ENCODE results near the gene RPAP2. TPM values are rescaled to one million over a fixed set of nuclear protein-coding genes. Genes with fewer than 3 reads are reported as not detected.
A peak's percentile ranks its signal among the peaks of the same experiment; 100 is the strongest.

Gene RPAP2
- polyA plus RNA-seq, 2 of the 4 experiments (the other 2 are of a cell fraction) = 5.8 to 18.5 TPM

DNA sequence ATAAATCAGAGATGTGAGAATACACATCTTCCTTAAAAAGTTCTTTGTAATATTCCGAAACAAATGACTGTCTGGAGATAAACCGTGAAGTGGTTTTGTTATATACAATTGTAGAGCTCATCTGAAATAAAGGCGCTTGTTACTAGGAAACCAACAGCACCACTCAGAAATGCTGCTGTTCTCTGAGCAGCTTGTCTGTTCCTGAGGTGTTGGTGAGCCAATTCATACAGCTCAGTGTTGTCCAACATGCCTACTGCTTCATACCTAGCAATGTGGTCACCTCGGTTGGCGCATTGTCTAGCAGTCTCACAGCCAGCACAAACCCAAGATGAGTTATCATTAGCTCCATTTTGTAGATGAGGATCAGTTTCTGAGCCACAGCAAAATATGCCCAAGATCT lies 143.5 kb downstream of the RPAP2 start:
- ChIA-PET POLR2A (no interaction called here), CTCF (interaction anchor here (1.3 to 1.5 kb wide), 3 partner anchors 25 to 40 kb away, joined by 3 to 4 read pairs (median 3); no protein-coding TSS in a partner anchor)
- peak overlapping the region; percentile 39; the same call in 2 of the 3 replicates for H3K4me3 ChIP-seq

DNA sequence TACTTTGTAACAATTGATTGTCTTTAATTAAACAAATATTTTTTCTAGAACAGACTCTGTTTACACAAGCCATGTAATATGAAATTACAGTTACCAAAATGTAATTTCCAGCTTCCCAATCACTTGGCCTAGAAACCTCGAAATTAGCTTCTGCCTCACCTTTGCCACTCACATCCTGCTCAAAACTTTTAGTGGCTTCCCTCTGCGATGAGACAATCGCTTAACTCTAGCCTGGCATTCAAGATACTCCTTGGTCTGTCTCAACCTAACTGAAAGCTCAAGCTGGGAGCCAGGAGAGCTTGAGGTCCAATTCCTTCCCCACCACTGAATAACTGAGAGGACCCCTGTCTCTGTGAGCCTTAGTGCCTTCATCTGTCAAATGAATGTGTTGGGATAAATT lies 145.0 kb downstream of the RPAP2 start:
- 75% methylated on average over 3 of the region's 3 CpGs for WGBS (ENCODE audit: missing lambda C conversion rate)
- Histone ChIP-seq H3K4me3 (no peak overlapping the region), H3K27ac (no peak overlapping the region), H3K4me2 (no peak overlapping the region), H3K9me3 (no peaks in the 10 kb centered on the region), H3K4me1 (peaks cover 2% of the 10 kb centered on the region; the same call in 1 of the 3 replicates)
- TF ChIP-seq MAZ (IDR thresholded peaks at IDR 0.05; ENCODE audit: borderline replicate concordance, low read depth, low read length) (no peak), HOXA7 (CRISPR knock-in tag; IDR thresholded peaks at IDR 0.05) (no peak), NFE2L2 (conservative IDR thresholded peaks at IDR 0.05; ENCODE audit: low read length) (no peak), PHF8 (IDR thresholded peaks at IDR 0.05; ENCODE audit: borderline replicate concordance, low read depth) (no peak), MAFK (IDR thresholded peaks at IDR 0.05; ENCODE audit: partially characterized antibody) (no peak), RCOR1 (IDR thresholded peaks at IDR 0.05; ENCODE audit: low read depth, low read length) (no peak), JUN (IDR thresholded peaks at IDR 0.05) (no peak)
- TF ChIP-seq, protein P1, sequence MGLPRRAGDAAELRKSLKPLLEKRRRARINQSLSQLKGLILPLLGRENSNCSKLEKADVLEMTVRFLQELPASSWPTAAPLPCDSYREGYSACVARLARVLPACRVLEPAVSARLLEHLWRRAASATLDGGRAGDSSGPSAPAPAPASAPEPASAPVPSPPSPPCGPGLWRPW (IDR thresholded peaks at IDR 0.05) = no peak
- TF ChIP-seq, protein P2, sequence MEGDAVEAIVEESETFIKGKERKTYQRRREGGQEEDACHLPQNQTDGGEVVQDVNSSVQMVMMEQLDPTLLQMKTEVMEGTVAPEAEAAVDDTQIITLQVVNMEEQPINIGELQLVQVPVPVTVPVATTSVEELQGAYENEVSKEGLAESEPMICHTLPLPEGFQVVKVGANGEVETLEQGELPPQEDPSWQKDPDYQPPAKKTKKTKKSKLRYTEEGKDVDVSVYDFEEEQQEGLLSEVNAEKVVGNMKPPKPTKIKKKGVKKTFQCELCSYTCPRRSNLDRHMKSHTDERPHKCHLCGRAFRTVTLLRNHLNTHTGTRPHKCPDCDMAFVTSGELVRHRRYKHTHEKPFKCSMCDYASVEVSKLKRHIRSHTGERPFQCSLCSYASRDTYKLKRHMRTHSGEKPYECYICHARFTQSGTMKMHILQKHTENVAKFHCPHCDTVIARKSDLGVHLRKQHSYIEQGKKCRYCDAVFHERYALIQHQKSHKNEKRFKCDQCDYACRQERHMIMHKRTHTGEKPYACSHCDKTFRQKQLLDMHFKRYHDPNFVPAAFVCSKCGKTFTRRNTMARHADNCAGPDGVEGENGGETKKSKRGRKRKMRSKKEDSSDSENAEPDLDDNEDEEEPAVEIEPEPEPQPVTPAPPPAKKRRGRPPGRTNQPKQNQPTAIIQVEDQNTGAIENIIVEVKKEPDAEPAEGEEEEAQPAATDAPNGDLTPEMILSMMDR (IDR thresholded peaks at IDR 0.05) = no peak
- TF ChIP-seq, protein P3, sequence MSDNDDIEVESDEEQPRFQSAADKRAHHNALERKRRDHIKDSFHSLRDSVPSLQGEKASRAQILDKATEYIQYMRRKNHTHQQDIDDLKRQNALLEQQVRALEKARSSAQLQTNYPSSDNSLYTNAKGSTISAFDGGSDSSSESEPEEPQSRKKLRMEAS (IDR thresholded peaks at IDR 0.05) = no peak
- ChIA-PET CTCF (no interaction called here), POLR2A (interaction anchor here (0.6 kb wide), 1 partner anchor 56 kb away, joined by 3 read pairs; no protein-coding TSS in a partner anchor)
- ATAC-seq = no peak
- DNase-seq (ENCODE audit: low read depth in 1 of 2, low spot score in 1 of 2) = no peak
- FAIRE-seq = no peak

More for the DNA sequence above, 143.5 kb downstream of the RPAP2 start:
- H3K27ac ChIP-seq = peak overlapping the region; percentile 57 to 75; a peak in 4 of 6 replicates
- H3K4me1 ChIP-seq = peaks cover 2% of the 10 kb centered on the region; the same call in 1 of the 3 replicates
- no peak for TF ChIP-seq CBX8 (IDR thresholded peaks at IDR 0.05)
- TF ChIP-seq FOSL2 (IDR thresholded peaks at IDR 0.05) = no peak
- no peak for TF ChIP-seq FOSL2 (CRISPR knock-in tag; IDR thresholded peaks at IDR 0.05)
- TF ChIP-seq RAD21 (conservative IDR thresholded peaks at IDR 0.05 in 1 of 2, IDR thresholded peaks at IDR 0.05 in 1 of 2) = no peak
- TF ChIP-seq, protein P2 (IDR thresholded peaks at IDR 0.05) = no peak
- TF ChIP-seq HOXB5 (CRISPR knock-in tag; IDR thresholded peaks at IDR 0.05) = no peak
- no peak for TF ChIP-seq NR3C1 (IDR thresholded peaks at IDR 0.05)
- TF ChIP-seq RCOR1 (IDR thresholded peaks at IDR 0.05; ENCODE audit: low read depth, low read length) = no peak
- TF ChIP-seq, protein P4, sequence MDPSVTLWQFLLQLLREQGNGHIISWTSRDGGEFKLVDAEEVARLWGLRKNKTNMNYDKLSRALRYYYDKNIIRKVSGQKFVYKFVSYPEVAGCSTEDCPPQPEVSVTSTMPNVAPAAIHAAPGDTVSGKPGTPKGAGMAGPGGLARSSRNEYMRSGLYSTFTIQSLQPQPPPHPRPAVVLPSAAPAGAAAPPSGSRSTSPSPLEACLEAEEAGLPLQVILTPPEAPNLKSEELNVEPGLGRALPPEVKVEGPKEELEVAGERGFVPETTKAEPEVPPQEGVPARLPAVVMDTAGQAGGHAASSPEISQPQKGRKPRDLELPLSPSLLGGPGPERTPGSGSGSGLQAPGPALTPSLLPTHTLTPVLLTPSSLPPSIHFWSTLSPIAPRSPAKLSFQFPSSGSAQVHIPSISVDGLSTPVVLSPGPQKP (IDR thresholded peaks at IDR 0.05; ENCODE audit: low read depth, low read length) = no peak
- TF ChIP-seq MAFK (IDR thresholded peaks at IDR 0.05; ENCODE audit: partially characterized antibody) = no peak
- TF ChIP-seq FOXS1 (CRISPR knock-in tag; IDR thresholded peaks at IDR 0.05) = no peak
- peak overlapping the region; percentile 52 for H3K4me2 ChIP-seq
- DNase-seq (ENCODE audit: low read depth in 1 of 2, low spot score in 1 of 2) = no peak
- no peak for ATAC-seq
- H3K9me3 ChIP-seq = no peaks in the 10 kb centered on the region
- WGBS (ENCODE audit: missing lambda C conversion rate) = 94% methylated on average over 5 of the region's 5 CpGs
- FAIRE-seq = no peak
